ENCODE results near the gene MZT2A.

- TF ChIP-seq EZH2 (IDR thresholded peaks at IDR 0.05) (no peak), POLR2AphosphoS5 (IDR thresholded peaks at IDR 0.05; ENCODE audit: borderline replicate concordance, low read depth, low read length) (no peak)
Measured at GRCh38 chr2:131519466-131519865, 27.3 kb upstream of the MZT2A start.
